Measurements from ENCODE around the gene SORCS2. TPM values are rescaled to one million over a fixed set of nuclear protein-coding genes. Genes with fewer than 3 reads are reported as not detected.

The SORCS2 gene
- total RNA-seq, 2 donors from 2014 or later, result 1.5 to 1.7 TPM

DNA sequence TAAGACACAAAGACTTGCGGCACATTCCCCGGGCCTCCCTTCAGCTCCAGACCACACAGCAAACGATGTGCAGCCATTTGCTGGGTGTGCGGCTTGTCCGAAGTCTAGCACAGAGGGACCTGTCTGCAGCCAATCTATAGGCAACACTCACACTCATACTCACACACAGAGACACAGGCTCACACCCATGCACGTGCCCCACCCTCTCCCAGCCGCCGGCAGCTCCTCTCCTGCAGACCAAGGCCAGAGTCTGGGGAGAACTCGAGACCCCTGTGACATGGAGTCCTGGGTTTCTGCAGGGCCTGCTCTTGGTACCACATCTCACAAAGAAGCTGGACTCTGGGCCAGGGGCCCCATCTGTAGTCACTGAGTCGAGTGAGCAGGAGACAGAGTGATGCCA is 487.8 kb downstream of the SORCS2 start:
- H3K36me3 ChIP-seq, result no peaks in the 10 kb centered on the region
- H3K4me3 ChIP-seq, result no peak overlapping the region
- H3K27ac ChIP-seq, result no peak overlapping the region
- H3K9me3 ChIP-seq, result peaks cover 0 to 16% of the 10 kb centered on the region in 2 donors
- no peaks in the 10 kb centered on the region for H3K4me1 ChIP-seq
- no peak for DNase-seq (ENCODE audit: low spot score)
- TF ChIP-seq, protein P1, sequence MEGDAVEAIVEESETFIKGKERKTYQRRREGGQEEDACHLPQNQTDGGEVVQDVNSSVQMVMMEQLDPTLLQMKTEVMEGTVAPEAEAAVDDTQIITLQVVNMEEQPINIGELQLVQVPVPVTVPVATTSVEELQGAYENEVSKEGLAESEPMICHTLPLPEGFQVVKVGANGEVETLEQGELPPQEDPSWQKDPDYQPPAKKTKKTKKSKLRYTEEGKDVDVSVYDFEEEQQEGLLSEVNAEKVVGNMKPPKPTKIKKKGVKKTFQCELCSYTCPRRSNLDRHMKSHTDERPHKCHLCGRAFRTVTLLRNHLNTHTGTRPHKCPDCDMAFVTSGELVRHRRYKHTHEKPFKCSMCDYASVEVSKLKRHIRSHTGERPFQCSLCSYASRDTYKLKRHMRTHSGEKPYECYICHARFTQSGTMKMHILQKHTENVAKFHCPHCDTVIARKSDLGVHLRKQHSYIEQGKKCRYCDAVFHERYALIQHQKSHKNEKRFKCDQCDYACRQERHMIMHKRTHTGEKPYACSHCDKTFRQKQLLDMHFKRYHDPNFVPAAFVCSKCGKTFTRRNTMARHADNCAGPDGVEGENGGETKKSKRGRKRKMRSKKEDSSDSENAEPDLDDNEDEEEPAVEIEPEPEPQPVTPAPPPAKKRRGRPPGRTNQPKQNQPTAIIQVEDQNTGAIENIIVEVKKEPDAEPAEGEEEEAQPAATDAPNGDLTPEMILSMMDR (IDR thresholded peaks at IDR 0.05), result no peak
- no peaks in the 10 kb centered on the region for H3K27me3 ChIP-seq

DNA sequence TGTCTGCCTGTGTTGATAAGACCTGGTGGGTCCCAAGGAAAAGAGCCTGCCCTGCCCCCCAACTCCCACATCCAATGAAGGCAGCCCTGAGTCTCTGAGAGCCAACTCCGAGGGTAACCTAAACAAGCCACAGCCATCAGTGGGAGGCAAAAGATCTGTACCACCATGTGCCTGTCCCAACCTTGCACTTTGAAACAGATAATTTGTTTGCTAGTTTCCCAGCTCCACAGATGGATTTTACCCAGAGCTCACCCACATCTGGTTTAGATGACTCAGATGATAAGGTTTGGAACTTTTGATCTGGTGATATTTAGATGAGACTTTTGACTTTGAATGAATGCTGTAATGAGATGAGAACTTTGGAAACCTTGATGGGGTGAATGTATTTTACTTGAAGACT is 488.4 kb downstream of the SORCS2 start:
- H3K4me1 ChIP-seq, result no peaks in the 10 kb centered on the region
- DNase-seq (ENCODE audit: low spot score), result no peak
- H3K36me3 ChIP-seq, result no peaks in the 10 kb centered on the region
- TF ChIP-seq, protein P1 (IDR thresholded peaks at IDR 0.05), result no peak
- peaks cover 0 to 16% of the 10 kb centered on the region in 2 donors for H3K9me3 ChIP-seq
- no peaks in the 10 kb centered on the region for H3K27me3 ChIP-seq
- no peak overlapping the region for H3K4me3 ChIP-seq
- H3K27ac ChIP-seq, result no peak overlapping the region

DNA sequence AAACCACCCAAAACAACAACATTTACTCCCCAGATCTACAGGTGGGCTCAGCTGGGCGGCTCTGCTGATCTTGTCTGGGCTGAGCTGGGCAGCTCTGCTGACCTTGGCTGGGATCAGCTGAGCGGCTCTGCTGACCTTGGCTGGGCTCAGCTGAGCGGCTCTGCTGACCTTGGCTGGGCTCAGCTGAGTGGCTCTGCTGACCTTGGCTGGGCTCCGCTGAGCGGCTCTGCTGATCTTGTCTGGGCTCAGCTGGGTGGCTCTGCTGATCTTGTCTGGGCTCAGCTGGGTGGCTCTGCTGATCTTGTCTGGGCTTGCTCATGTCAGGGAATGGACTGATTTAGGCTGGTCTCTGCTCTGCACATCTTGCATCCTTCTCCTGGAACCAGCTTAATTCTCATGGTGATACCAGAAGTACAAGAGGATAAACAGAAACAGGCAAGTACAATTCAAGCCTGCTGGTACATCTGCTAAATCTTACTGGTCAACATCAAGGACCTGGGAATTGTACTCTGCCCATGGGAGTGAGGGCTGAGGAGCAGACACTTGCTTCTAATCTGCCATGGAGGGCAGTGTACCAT is 490.9 kb downstream of the SORCS2 start:
- Histone ChIP-seq H3K27me3 (no peaks in the 10 kb centered on the region), H3K36me3 (no peaks in the 10 kb centered on the region)
- TF ChIP-seq, protein P1 (IDR thresholded peaks at IDR 0.05), result no peak

DNA sequence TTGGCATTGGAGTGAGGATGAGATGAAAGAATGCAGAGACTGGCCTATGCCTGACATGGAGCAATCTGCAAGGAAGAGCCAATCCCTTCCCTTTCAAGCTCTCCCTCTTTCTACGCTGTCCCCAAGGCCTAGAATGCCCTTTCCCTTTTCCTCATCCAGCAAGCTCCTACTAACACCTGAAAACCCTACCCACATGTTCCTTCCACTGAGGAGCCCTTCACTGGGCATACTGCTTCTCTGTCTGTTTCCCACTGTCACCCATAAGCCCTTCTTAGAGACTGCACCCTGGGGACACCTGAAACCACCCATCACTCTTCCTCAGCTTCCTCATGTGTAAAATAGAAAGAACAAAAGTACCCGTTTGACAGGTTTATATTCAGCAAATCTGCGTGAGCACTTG is 492.0 kb downstream of the SORCS2 start:
- H3K4me3 ChIP-seq, result no peak overlapping the region
- H3K36me3 ChIP-seq, result no peaks in the 10 kb centered on the region
- TF ChIP-seq, protein P1 (IDR thresholded peaks at IDR 0.05), result no peak
- H3K4me1 ChIP-seq, result no peaks in the 10 kb centered on the region
- no peak overlapping the region for H3K27ac ChIP-seq
- H3K27me3 ChIP-seq, result no peaks in the 10 kb centered on the region
- H3K9me3 ChIP-seq, result peaks cover 0 to 16% of the 10 kb centered on the region in 2 donors
- no peak for DNase-seq (ENCODE audit: low spot score)

More for the DNA sequence above, 490.9 kb downstream of the SORCS2 start:
- Histone ChIP-seq H3K9me3 (peaks cover 0 to 16% of the 10 kb centered on the region in 2 donors), H3K4me1 (no peaks in the 10 kb centered on the region), H3K27ac (no peak overlapping the region), H3K4me3 (no peak overlapping the region)
- DNase-seq (ENCODE audit: low spot score), result no peak

DNA sequence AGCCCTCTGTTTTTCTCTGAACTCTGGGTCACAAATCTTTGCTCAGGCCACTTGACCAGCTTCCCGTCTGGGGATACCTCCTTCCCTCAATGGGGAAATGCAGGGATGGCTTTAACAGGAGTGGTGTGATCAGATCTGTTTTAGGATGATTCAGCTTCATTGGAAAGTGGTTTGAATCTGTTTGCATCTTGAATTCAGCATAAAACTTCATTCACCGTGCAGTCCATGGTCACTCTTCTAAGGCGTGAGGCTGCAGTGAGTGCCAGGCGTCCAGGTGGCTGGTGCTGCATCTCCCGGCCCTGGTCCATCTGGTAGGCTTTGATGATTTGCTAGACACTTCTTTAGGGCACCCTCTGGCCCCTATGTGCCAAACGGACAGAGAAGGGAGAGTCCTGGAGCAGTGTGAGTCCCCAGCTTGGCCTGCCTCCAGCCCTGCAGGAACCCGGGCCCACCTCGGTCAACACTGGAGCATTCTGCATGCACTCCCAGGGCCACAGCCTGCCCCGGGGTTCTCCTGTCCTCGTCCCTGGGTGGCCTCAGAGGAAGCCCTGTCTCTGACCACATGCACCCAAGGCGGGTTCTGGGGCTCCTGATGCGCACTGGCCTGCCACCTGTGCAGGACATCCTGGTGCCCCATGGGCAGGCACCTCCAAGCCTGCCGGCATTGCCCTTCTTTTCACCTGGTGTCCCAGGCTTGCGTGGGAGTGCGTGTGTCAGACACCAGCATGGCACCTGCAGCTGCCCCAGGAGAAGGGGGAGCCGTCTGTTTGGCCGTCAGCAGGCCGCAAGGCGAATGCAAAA is 493.9 kb downstream of the SORCS2 start:
- TF ChIP-seq, protein P1 (IDR thresholded peaks at IDR 0.05), result no peak
- peaks cover 0 to 16% of the 10 kb centered on the region in 2 donors for H3K9me3 ChIP-seq
- H3K27me3 ChIP-seq, result no peaks in the 10 kb centered on the region
- H3K36me3 ChIP-seq, result no peaks in the 10 kb centered on the region
- H3K4me1 ChIP-seq, result no peaks in the 10 kb centered on the region
- H3K27ac ChIP-seq, result no peak overlapping the region
- no peak for DNase-seq (ENCODE audit: low spot score)
- H3K4me3 ChIP-seq, result no peak overlapping the region
